Spleen (tissue), 7 donors: ENCODE measurements around the gene NEK9.

ENCODE experiments used
- CTCF ChIP-seq, 11 experiments: fragments of 200-600 bp in 7 of 11; fragments of 450-650 bp in 4 of 11; sonication (generic) in 4 of 11; IDR thresholded peaks in 8 of 11; conservative IDR thresholded peaks in 3 of 11; 1 replicate in 7 of 11; 2 replicates in 4 of 11; pipeline versions ENCODE4 v1.4.0 to v1.8.0; 2016 to 2021; ENCODE audit warnings: antibody characterized with exemption in 11 of 11, inconsistent platforms in 4 of 11, mild to moderate bottlenecking in 1 of 11
- POLR2AphosphoS5 ChIP-seq, 3 donors: sonication (generic); formaldehyde crosslinking; IDR thresholded peaks; one replicate each; pipeline ENCODE4 v1.5.1; 2017; ENCODE audit warnings: antibody characterized with exemption in 3 of 3
- donor health status: DM: no; HTN: no; CAD: no; lungs with moderate emphysema.
- donor health status: DM: no; HTN: no; CAD: no.
- donor health status: DM: no; HTN: no; CAD: no.

GRCh38 chr14:75155169-75155568 lies 28.3 kb upstream of the NEK9 start:
- TF ChIP-seq POLR2AphosphoS5 (IDR thresholded peaks at IDR 0.05) (no peak), CTCF (IDR thresholded peaks at IDR 0.05 in 8 of 11, conservative IDR thresholded peaks at IDR 0.05 in 3 of 11) (no peak)
